ENCODE measurements around the gene LPCAT1.

LPCAT1 gene

DNA sequence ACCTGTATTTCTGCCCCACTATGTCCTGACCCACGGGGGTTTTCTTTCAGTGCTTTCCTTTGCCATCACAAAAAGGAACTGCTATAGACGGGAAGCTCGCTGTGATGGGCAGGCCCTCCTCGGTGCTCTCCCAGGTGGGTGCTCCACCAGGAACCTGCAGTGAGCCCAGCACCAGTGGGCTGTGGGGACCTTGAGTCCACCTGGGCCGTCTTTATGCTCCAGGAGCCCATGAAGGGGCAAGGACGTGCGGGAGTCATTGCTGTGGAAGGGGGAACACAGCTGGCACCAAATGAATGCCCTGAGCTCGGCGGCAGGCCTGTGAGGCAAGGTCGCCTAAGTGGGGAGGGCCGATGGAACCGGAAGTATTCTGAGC, 41.8 kb downstream of the LPCAT1 start:
- Histone ChIP-seq H3K4me3 (0 out of 2 replicates have a peak overlapping the region, but pooled peaks have one; percentile 2), H3K4me1 (peaks cover 90% of the 10 kb centered on the region), H3K9me3 (no peaks in the 10 kb centered on the region), H3K27ac (peak overlapping the region; percentile 59), H3K4me2 (peak overlapping the region; percentile 87), H3K9ac (peak overlapping the region; percentile 16; the same call in 1 of the 2 replicates), H3K27me3 (no peaks in the 10 kb centered on the region), H3K36me3 (peaks cover 45% of the 10 kb centered on the region), H4K20me1 (peaks cover 62% of the 10 kb centered on the region)
- no peak for TF ChIP-seq Cebpa-rat (IDR thresholded peaks at IDR 0.05)

DNA sequence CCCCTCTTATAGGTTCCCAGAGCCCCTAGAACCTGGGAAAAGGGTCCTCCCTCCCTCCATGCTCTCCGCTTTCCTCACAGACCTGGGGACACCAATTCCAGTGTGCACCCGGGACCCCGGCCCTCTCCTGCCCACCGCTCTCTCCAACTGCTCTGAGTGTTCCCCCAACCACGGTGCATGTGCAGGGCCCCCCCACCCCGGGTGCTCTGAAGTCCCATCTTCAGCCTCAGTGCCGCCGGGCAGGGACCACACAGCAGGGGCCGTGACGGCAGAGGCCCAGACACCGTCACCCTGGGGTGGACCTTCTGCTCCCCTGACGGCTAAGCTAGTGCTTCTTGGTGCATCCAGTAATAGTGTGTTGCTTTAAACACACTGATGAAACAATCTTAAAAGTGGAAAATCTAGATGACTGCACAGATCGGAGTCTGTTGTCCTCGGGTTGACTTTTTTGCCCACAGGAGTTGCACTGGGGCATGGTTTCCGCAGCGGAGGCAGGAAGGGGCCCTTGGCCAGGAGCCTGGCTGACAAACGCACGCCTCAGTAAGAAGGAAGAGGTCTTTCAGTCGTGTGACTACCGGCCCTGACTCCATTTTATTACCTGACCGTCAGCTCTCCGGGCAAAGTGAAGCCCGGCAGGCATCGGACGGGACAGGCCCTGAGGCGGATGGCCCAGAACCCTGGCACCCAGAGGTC, 42.3 kb downstream of the LPCAT1 start:
- Histone ChIP-seq H3K36me3 (peaks cover 45% of the 10 kb centered on the region), H4K20me1 (peaks cover 57% of the 10 kb centered on the region), H3K9ac (peak overlapping the region; percentile 16; the same call in 1 of the 2 replicates), H3K4me1 (peaks cover 95% of the 10 kb centered on the region), H3K27ac (peak overlapping the region; percentile 59), H3K9me3 (no peaks in the 10 kb centered on the region), H3K27me3 (no peaks in the 10 kb centered on the region), H3K4me2 (peak overlapping the region; percentile 87), H3K4me3 (0 out of 2 replicates have a peak overlapping the region, but pooled peaks have one; percentile 2)
- TF ChIP-seq Cebpa-rat (IDR thresholded peaks at IDR 0.05): no peak

DNA sequence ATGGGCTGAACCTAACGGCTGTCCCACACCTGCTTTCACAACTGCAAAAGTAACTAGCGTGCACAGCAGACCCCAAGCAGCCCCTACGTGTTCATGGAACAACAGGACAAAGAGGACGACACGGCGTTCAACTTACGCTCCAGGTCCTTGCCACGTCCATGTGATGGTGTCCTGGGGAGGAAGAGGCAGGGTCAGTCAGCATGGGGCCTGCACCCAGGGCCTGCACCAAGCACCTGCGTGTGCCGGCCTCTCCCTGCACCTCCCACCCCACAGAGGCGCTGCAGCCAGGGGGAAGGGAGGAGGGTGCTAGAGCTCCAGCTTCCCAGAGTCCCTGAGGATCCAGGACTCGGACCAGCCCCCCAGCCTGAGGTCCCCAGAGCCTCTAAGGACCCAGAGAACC, 43.0 kb downstream of the LPCAT1 start:
- Histone ChIP-seq H3K9me3 (no peaks in the 10 kb centered on the region), H3K9ac (no peak overlapping the region), H3K4me3 (no peak overlapping the region), H3K4me1 (peaks cover 90% of the 10 kb centered on the region), H4K20me1 (peaks cover 51% of the 10 kb centered on the region), H3K36me3 (peaks cover 45% of the 10 kb centered on the region), H3K4me2 (peak overlapping the region; percentile 87), H3K27me3 (no peaks in the 10 kb centered on the region), H3K27ac (peak overlapping the region; percentile 59)
- no peak for TF ChIP-seq Cebpa-rat (IDR thresholded peaks at IDR 0.05)

DNA sequence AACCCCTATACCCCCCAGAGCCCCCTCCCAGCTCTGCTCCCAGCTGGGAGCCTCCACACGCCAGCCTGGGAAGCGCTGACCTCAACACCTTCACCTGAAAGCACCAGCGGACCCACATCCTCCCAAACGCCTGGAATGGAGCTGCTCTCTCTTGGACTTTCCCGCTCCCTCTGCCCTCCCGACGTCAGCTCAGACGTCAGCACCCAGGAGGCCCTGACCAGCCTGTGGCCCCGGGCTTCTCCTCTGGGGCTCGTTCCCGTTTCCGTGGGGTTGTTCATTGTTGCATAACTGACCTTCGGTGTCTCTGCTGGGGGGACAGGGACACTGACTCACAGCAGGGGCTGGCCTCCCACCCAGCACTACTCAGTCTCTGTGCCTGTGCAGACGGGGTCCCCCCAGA, 43.5 kb downstream of the LPCAT1 start:
- no peaks in the 10 kb centered on the region for H3K27me3 ChIP-seq
- H3K4me1 ChIP-seq: peaks cover 85% of the 10 kb centered on the region
- no peaks in the 10 kb centered on the region for H3K9me3 ChIP-seq
- H3K36me3 ChIP-seq: peaks cover 47% of the 10 kb centered on the region
- no peak for TF ChIP-seq Cebpa-rat (IDR thresholded peaks at IDR 0.05)
- no peak overlapping the region for H3K4me3 ChIP-seq
- peak overlapping the region; percentile 46; the same call in 1 of the 2 replicates for H3K27ac ChIP-seq
- H3K9ac ChIP-seq: no peak overlapping the region
- peak overlapping the region; percentile 87 for H3K4me2 ChIP-seq
- H4K20me1 ChIP-seq: peaks cover 45% of the 10 kb centered on the region

DNA sequence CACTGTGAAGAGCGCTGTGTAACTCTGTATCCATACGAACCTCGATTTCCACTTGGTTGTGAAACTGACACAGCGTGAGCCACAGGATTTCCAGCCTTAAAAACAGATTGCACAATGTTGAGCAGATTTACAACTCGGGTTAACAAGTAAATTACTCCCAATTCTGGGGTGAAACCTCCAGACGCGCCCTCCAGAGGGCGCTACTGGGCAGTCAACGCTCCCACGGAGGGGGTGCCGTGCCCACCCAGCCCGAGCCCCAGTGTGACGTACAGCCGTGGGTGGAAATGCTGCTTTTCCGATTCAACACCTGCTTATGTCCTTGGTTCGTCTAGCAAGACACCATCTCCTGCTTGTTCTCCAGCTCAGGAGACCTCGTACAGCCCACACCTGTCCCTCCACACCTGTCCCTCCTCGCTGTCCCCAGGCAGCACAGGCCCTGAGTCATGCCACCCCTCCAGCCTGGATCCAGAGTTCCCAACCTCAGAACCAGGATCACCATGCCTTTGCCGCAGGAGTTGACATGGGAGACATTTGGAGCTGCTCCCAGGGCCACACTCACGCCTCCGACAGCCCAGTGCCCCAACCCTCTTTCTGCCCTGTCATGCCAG, 44.1 kb downstream of the LPCAT1 start:
- Histone ChIP-seq H3K27ac (no peak overlapping the region), H3K9ac (no peak overlapping the region)

DNA sequence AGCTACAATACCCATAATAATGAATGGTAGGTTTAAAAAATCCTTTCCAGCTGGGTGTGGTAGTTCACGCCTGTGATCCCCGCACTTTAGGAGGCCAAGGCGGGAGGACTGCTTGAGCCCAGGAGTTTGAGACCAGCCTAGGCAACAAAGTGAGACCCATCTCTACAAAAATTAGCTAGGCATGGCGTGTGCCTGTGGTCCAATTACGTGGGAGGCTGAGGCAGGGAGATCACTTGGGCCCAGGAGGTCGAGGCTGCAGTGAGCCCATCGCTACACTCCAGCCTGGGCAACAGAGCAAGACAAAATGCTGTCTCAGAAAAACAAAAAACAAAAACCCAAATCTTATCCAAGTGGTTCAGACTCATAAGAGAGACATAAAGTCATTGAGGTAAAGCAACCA, 44.7 kb downstream of the LPCAT1 start:
- no peaks in the 10 kb centered on the region for H3K9me3 ChIP-seq
- H3K9ac ChIP-seq: no peak overlapping the region
- H3K4me2 ChIP-seq: no peak overlapping the region
- H3K36me3 ChIP-seq: peaks cover 58% of the 10 kb centered on the region
- H3K4me1 ChIP-seq: peaks cover 73% of the 10 kb centered on the region
- no peak overlapping the region for H3K4me3 ChIP-seq
- TF ChIP-seq Cebpa-rat (IDR thresholded peaks at IDR 0.05): no peak
- H4K20me1 ChIP-seq: peaks cover 33% of the 10 kb centered on the region
- H3K27ac ChIP-seq: no peak overlapping the region
- no peaks in the 10 kb centered on the region for H3K27me3 ChIP-seq

More for the DNA sequence above, 44.1 kb downstream of the LPCAT1 start:
- H3K9me3 ChIP-seq: no peaks in the 10 kb centered on the region
- no peak overlapping the region for H3K4me3 ChIP-seq
- H3K36me3 ChIP-seq: peaks cover 52% of the 10 kb centered on the region
- peak overlapping the region; percentile 87 for H3K4me2 ChIP-seq
- TF ChIP-seq Cebpa-rat (IDR thresholded peaks at IDR 0.05): peak; percentile 69; the same call in 1 of the 2 replicates
- H4K20me1 ChIP-seq: peaks cover 40% of the 10 kb centered on the region
- no peaks in the 10 kb centered on the region for H3K27me3 ChIP-seq
- H3K4me1 ChIP-seq: peaks cover 79% of the 10 kb centered on the region

DNA sequence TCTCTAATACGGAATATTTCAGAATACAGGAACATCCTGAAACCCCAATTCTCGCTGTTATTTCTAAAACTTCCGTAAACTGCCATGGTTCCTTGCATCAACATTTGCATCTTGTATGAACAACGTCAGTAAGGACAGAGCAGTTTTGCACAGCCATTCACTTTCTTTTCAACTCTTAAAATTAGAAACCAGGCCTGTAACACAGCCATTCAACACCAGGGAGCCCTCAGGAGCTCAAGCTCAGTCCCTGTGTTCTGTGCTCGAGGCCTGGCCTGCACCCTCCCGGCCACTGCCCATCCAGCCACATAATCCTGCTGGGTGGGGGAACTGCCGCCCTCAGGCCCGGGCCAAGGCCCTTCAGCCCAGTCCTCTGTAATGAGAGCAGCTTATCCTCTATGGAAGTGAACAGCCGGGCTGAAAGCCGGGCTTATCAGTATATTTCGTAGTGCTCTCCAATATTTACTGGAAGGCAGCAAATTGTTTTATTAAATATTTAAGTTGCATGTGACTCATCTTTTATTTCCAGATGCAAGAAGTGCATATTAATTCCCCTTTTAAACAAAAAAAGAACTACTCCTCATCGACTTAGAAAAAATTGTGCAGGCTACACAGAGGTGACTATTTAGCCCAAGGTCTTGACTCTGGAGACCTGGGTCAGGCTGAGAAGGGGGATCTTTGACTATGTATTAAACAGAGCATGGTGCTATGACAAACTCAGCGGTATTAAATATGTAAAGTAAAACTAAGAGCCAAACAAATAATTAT, 45.3 kb downstream of the LPCAT1 start:
- Histone ChIP-seq H3K27ac (no peak overlapping the region), H3K36me3 (peaks cover 63% of the 10 kb centered on the region)

DNA sequence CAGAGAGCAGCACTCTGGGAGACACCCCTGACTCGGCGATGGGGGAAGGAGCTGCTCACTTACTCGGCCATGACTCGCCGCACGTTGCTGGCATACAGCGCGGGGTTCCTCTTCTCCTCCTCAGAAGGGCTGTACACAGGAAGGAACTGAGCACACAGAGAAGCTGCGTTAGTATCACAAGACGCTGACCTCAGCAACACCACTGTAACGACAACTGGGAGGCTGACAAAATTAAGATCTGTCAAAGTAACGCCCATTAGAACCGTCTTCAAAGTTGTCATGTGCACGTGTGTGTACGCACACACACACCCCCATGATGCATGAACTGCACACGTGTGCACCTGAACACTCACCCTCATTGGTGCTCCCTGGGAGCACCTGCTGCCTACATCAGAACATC, 46.4 kb downstream of the LPCAT1 start:
- Histone ChIP-seq H3K4me2 (peak overlapping the region; percentile 48), H3K36me3 (peaks cover 68% of the 10 kb centered on the region), H3K4me3 (no peak overlapping the region), H3K27ac (no peak overlapping the region), H3K9me3 (no peaks in the 10 kb centered on the region), H4K20me1 (peaks cover 19% of the 10 kb centered on the region; the same call in 1 of the 2 replicates), H3K27me3 (no peaks in the 10 kb centered on the region), H3K9ac (no peak overlapping the region), H3K4me1 (peaks cover 58% of the 10 kb centered on the region)
- no peak for TF ChIP-seq Cebpa-rat (IDR thresholded peaks at IDR 0.05)

More for the DNA sequence above, 45.3 kb downstream of the LPCAT1 start:
- no peak for TF ChIP-seq Cebpa-rat (IDR thresholded peaks at IDR 0.05)
- Histone ChIP-seq H3K4me1 (peaks cover 67% of the 10 kb centered on the region), H3K9ac (no peak overlapping the region), H3K27me3 (no peaks in the 10 kb centered on the region), H3K9me3 (no peaks in the 10 kb centered on the region), H3K4me2 (peak overlapping the region; percentile 48), H4K20me1 (peaks cover 27% of the 10 kb centered on the region), H3K4me3 (no peak overlapping the region)

DNA sequence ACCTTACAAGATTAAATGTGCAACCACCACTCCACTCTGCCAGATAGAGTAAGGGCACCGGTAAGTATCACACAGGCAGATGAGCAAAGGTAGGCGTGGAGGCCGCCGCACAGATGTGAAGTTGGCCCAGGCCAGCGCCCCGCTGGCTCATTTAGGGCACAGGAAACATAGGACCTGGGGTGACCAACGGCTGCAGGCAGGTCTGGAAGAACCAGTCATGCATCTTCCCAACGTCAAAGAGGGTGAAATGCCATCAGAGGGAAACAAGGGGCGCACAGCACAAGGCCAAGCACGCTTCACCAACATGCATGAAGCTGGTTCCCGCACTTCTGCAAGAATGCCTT, 46.8 kb downstream of the LPCAT1 start:
- no peak for TF ChIP-seq Cebpa-rat (IDR thresholded peaks at IDR 0.05)
- Histone ChIP-seq H3K9me3 (no peaks in the 10 kb centered on the region), H4K20me1 (peaks cover 19% of the 10 kb centered on the region; the same call in 1 of the 2 replicates), H3K27me3 (no peaks in the 10 kb centered on the region), H3K27ac (no peak overlapping the region), H3K4me1 (peaks cover 56% of the 10 kb centered on the region), H3K36me3 (peaks cover 72% of the 10 kb centered on the region), H3K4me2 (peak overlapping the region; percentile 48), H3K4me3 (no peak overlapping the region), H3K9ac (no peak overlapping the region)
